Measurements from ENCODE around the gene GOPC. TPM values are rescaled to one million over a fixed set of nuclear protein-coding genes. Genes with fewer than 3 reads are reported as not detected.
"Not testable (repeated sequence)": the region's sequence is repeated elsewhere in the genome, so short reads cannot be mapped to it uniquely, and the experiment has no call there.

Gene GOPC
- 18.9 and 20.8 TPM in 2 replicates for total RNA-seq (2021)
- Bru-seq, nascent RNA, result percentile 82 among the genes with signal in this experiment
- BruChase-seq, experiment 1, labeled RNA remaining after a 2-hour chase, result percentile 87 among the genes with signal in this experiment
- percentile 73 among the genes with signal in this experiment for BruChase-seq, experiment 2, labeled RNA remaining after a 6-hour chase
- long read RNA-seq, full-length matches to known transcripts, result 41 of 52 reads
- long read RNA-seq, partial matches to known transcripts, result 5 of 52 reads
- long read RNA-seq, other reads (novel, unspliced or antisense), result 6 of 52 reads

DNA sequence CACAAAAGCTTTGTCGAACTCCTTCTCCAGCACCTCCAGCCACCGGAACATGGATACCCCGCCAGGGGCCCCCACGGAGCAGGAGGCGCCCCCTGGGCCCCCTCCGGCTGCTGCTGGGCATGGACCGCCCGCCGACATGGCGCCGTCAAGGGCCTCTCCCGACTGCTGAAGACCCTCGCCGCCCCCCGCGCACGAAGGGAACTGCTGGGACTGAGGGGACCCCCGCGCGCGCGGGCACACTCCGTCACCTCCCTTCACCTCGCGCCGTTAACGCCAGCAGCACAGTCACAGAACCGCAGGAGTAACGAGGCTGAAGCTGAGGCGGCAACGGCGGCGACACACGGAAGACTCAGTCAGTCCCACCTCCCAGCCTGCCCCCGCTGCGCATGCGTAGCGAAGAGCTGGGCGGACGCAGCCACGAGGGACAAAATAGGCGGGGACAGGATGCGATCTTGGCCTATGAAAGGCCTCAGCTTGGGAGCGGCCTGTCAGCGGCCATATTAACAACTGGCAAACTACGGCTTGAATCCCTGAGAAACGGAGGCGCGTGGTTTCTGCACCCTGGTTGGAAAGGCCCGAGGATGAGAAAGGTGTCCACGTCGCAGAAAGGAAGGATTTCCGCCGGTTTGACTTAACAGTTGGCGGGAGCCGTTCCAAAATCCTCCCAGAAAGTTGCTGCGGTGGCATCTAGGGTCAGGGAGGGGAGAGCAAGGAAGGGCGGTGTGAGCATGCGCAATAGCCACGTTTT lies at the start of gene GOPC:
Gene GOPC, minus strand, starts transcription at position 361 of the 748 bp plus-strand sequence. Its CDS starts 223 bp downstream, at position 138.
- peaks cover 11% of the 10 kb centered on the region for H3K4me1 ChIP-seq (ENCODE audit: insufficient read depth, low read length, poor library complexity, severe bottlenecking)
- H3K27ac ChIP-seq (ENCODE audit: low read depth, low read length, poor library complexity, severe bottlenecking), result peak within 1 kb of the TSS; percentile 82
- no peaks in the 10 kb centered on the region for H3K27me3 ChIP-seq (replicated peaks; ENCODE audit: insufficient read depth, low read depth, low read length, poor library complexity)
- CTCF ChIA-PET, result no interaction called here
- no TSS peak for BruUV-seq (replicated peaks)
- TF ChIP-seq CTCF (conservative IDR thresholded peaks at IDR 0.05; ENCODE audit: low read depth, low read length) (0 out of 2 replicates have a peak, but pooled peaks have one; percentile 24), EZH2 (IDR thresholded peaks at IDR 0.05; ENCODE audit: borderline replicate concordance, low read depth, low read length, poor library complexity, severe bottlenecking) (no peak)
- POLR2A ChIA-PET (ENCODE audit: low non-redundant PET), result no interaction called here
- H3K36me3 ChIP-seq (ENCODE audit: insufficient read depth, low read length, poor library complexity, severe bottlenecking), result peaks cover 10% of the 10 kb centered on the region
- DNase-seq (ENCODE audit: low spot score), result peak; percentile 99
- H3K4me3 ChIP-seq (ENCODE audit: low read depth, low read length, poor library complexity, severe bottlenecking), result peak within 1 kb of the TSS; percentile 74
- intact Hi-C loops (cut with micrococcal nuclease; ENCODE audit: unreplicated experiment), result loop anchor here (1.0 kb wide), 1 partner anchor 153 kb away; no protein-coding TSS in a partner anchor
- H3K9me3 ChIP-seq (ENCODE audit: low read depth, low read length, poor library complexity, severe bottlenecking), result no peaks in the 10 kb centered on the region

DNA sequence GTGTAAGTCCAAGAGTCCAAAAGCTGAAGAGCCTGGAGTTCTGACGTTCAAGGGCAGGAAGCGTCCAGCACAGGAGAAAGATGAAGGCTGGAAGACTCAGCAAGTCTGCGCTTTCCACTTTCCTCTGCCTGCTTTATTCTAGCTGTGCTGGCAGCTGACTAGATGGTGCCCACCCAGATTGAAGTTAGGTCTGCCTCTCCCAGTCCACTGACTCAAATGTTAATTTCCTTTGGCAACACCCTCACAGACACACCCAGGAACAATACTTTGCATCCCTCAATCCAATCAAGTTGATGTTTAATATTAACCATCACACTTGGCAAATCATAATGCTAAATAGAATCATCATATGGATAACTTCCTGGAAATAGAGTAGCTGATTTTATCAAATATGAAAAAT lies 49.7 kb upstream of the GOPC start:
- DNase-seq (ENCODE audit: low spot score); H3K4me3 ChIP-seq (ENCODE audit: low read depth, low read length, poor library complexity, severe bottlenecking); H3K4me1 ChIP-seq (ENCODE audit: insufficient read depth, low read length, poor library complexity, severe bottlenecking); POLR2A ChIA-PET (ENCODE audit: low non-redundant PET); CTCF ChIA-PET; H3K27ac ChIP-seq (ENCODE audit: low read depth, low read length, poor library complexity, severe bottlenecking); BruUV-seq (replicated peaks); H3K9me3 ChIP-seq (ENCODE audit: low read depth, low read length, poor library complexity, severe bottlenecking); H3K27me3 ChIP-seq (replicated peaks; ENCODE audit: insufficient read depth, low read depth, low read length, poor library complexity); intact Hi-C loops (cut with micrococcal nuclease; ENCODE audit: unreplicated experiment); H3K36me3 ChIP-seq (ENCODE audit: insufficient read depth, low read length, poor library complexity, severe bottlenecking): not testable (repeated sequence)

DNA sequence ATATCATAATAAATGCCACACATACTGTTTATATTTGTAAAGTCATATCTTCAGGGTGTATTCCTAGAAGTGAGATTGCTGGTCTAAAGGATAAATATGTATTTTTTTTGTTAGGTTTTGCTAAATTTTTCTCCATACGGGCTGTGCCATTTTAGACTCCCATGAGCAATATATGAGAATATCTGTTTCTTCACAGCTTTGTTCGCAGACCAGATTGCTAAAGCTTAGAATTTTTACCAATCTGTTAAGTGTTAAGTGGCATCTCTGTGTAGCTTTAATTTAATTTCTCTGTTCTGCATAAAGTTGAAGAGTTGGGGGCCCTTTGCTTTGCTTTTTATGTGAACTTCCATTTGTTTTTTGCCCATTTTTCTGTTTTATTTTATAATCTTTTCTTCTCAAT lies 40.7 kb upstream of the GOPC start:
- no peaks in the 10 kb centered on the region for H3K36me3 ChIP-seq (ENCODE audit: insufficient read depth, low read length, poor library complexity, severe bottlenecking)
- H3K4me1 ChIP-seq (ENCODE audit: insufficient read depth, low read length, poor library complexity, severe bottlenecking), result no peaks in the 10 kb centered on the region
- no peaks in the 10 kb centered on the region for H3K9me3 ChIP-seq (ENCODE audit: low read depth, low read length, poor library complexity, severe bottlenecking)
- ChIA-PET CTCF (no interaction called here), POLR2A (ENCODE audit: low non-redundant PET) (no interaction called here)
- intact Hi-C loops (cut with micrococcal nuclease; ENCODE audit: unreplicated experiment), result no loop called here
- no peaks in the 10 kb centered on the region for H3K27me3 ChIP-seq (replicated peaks; ENCODE audit: insufficient read depth, low read depth, low read length, poor library complexity)
- TF ChIP-seq CTCF (conservative IDR thresholded peaks at IDR 0.05; ENCODE audit: low read depth, low read length) (no peak), EZH2 (IDR thresholded peaks at IDR 0.05; ENCODE audit: borderline replicate concordance, low read depth, low read length, poor library complexity, severe bottlenecking) (no peak)
- H3K4me3 ChIP-seq (ENCODE audit: low read depth, low read length, poor library complexity, severe bottlenecking), result no peak overlapping the region
- no peak overlapping the region for H3K27ac ChIP-seq (ENCODE audit: low read depth, low read length, poor library complexity, severe bottlenecking)
- no TSS peak for BruUV-seq (replicated peaks)
- no peak for DNase-seq (ENCODE audit: low spot score)

All from A673 (cell line).